Measurements from ENCODE around the gene KLHL17. TPM values are rescaled to one million over a fixed set of nuclear protein-coding genes. Genes with fewer than 3 reads are reported as not detected.
"Not testable (repeated sequence)": the region's sequence is repeated elsewhere in the genome, so short reads cannot be mapped to it uniquely, and the experiment has no call there.

Gene KLHL17
- total RNA-seq, 1 experiment from 2014 or later, result 25.4 TPM

GRCh38 chr1:975365-975764, 15.0 kb downstream of the KLHL17 start:
- DNase-seq (ENCODE audit: low spot score), result no peak
- in situ Hi-C loops (cut with HindIII; ENCODE audit: low sequenced_read_pairs), result no loop called here

GRCh38 chr1:975896-976683, 15.7 kb downstream of the KLHL17 start:
- in situ Hi-C loops (cut with HindIII; ENCODE audit: low sequenced_read_pairs), result no loop called here
- DNase-seq (ENCODE audit: low spot score), result peak; percentile 34

GRCh38 chr1:976791-977190, 16.4 kb downstream of the KLHL17 start:
- in situ Hi-C loops (cut with HindIII; ENCODE audit: low sequenced_read_pairs); DNase-seq (ENCODE audit: low spot score): not testable (repeated sequence)

GRCh38 chr1:978069-978834, 17.9 kb downstream of the KLHL17 start:
- no peak for DNase-seq (ENCODE audit: low spot score)

GRCh38 chr1:978835-979743, 18.7 kb downstream of the KLHL17 start:
- DNase-seq (ENCODE audit: low spot score), result no peak
- in situ Hi-C loops (cut with HindIII; ENCODE audit: low sequenced_read_pairs), result no loop called here

More at GRCh38 chr1:978069-978834, 17.9 kb downstream of the KLHL17 start:
- in situ Hi-C loops (cut with HindIII; ENCODE audit: low sequenced_read_pairs), result no loop called here

GRCh38 chr1:979744-980072, 19.3 kb downstream of the KLHL17 start:
- DNase-seq (ENCODE audit: low spot score), result no peak
- in situ Hi-C loops (cut with HindIII; ENCODE audit: low sequenced_read_pairs), result no loop called here

GRCh38 chr1:980137-980571, 19.8 kb downstream of the KLHL17 start:
- in situ Hi-C loops (cut with HindIII; ENCODE audit: low sequenced_read_pairs), result no loop called here
- no peak for DNase-seq (ENCODE audit: low spot score)

GRCh38 chr1:980602-981395, 20.4 kb downstream of the KLHL17 start:
- in situ Hi-C loops (cut with HindIII; ENCODE audit: low sequenced_read_pairs), result no loop called here

GRCh38 chr1:981491-981954, 21.1 kb downstream of the KLHL17 start:
- in situ Hi-C loops (cut with HindIII; ENCODE audit: low sequenced_read_pairs), result no loop called here

More at GRCh38 chr1:980602-981395, 20.4 kb downstream of the KLHL17 start:
- no peak for DNase-seq (ENCODE audit: low spot score)

GRCh38 chr1:981955-982558, 21.7 kb downstream of the KLHL17 start, which contains the start of gene PERM1:
PERM1 (minus strand) TSS chr1:982093; CDS start chr1:981029, 1,064 bp downstream.
- no peak for DNase-seq (ENCODE audit: low spot score)

More at GRCh38 chr1:981491-981954, 21.1 kb downstream of the KLHL17 start:
- no peak for DNase-seq (ENCODE audit: low spot score)

GRCh38 chr1:982765-983436, 22.5 kb downstream of the KLHL17 start:
- no peak for DNase-seq (ENCODE audit: low spot score)
- in situ Hi-C loops (cut with HindIII; ENCODE audit: low sequenced_read_pairs), result no loop called here

More at GRCh38 chr1:981955-982558, 21.7 kb downstream of the KLHL17 start, which contains the start of gene PERM1:
- in situ Hi-C loops (cut with HindIII; ENCODE audit: low sequenced_read_pairs), result no loop called here

- in situ Hi-C loops (cut with HindIII; ENCODE audit: low sequenced_read_pairs), result no loop called here
- DNase-seq (ENCODE audit: low spot score), result no peak
Observed at GRCh38 chr1:983798-984475, 23.6 kb downstream of the KLHL17 start.

- no peak for DNase-seq (ENCODE audit: low spot score)
- in situ Hi-C loops (cut with HindIII; ENCODE audit: low sequenced_read_pairs), result no loop called here
Observed at GRCh38 chr1:984476-984814, 24.1 kb downstream of the KLHL17 start.

- no peak for DNase-seq (ENCODE audit: low spot score)
- in situ Hi-C loops (cut with HindIII; ENCODE audit: low sequenced_read_pairs), result no loop called here
Observed at GRCh38 chr1:985126-985525, 24.7 kb downstream of the KLHL17 start.

- in situ Hi-C loops (cut with HindIII; ENCODE audit: low sequenced_read_pairs); DNase-seq (ENCODE audit: low spot score): not testable (repeated sequence)
Observed at GRCh38 chr1:988061-988460, 27.7 kb downstream of the KLHL17 start.

GRCh38 chr1:991275-991674, 30.9 kb downstream of the KLHL17 start:
- DNase-seq (ENCODE audit: low spot score); in situ Hi-C loops (cut with HindIII; ENCODE audit: low sequenced_read_pairs): not testable (repeated sequence)

- in situ Hi-C loops (cut with HindIII; ENCODE audit: low sequenced_read_pairs), result no loop called here
- DNase-seq (ENCODE audit: low spot score), result no peak
Observed at GRCh38 chr1:991895-992294, 31.5 kb downstream of the KLHL17 start.

Measured in G401 (cell line).